GM13977 (cell line): Measurements from ENCODE around the gene CCNT1.
"Not testable (repeated sequence)": the region's sequence is repeated elsewhere in the genome, so short reads cannot be mapped to it uniquely, and the experiment has no call there.

Experiments used
- DNase-seq: peaks from one replicate; pipeline ENCODE4 v3.0.0; 2012; ENCODE audit warnings: low spot score
- CTCF ChIP-seq: IDR thresholded peaks from 2 replicates; pipeline ENCODE4 v1.5.1; 2012; ENCODE audit warnings: mild to moderate bottlenecking, control low read depth; ENCODE audit not compliant: insufficient read depth; ENCODE audit errors: extremely low read depth, missing control alignments
- in situ Hi-C: fragments of 300-500 bp; cut with MboI; formaldehyde crosslinking; loops from one replicate; pipeline ENCODE4 v1.12.0; 2022; ENCODE audit warnings: low sequenced_read_pairs, low pct_unique_long_range_greater_than_20kb, mixed read lengths, inconsistent platforms; ENCODE audit not compliant: unreplicated experiment

The CCNT1 gene

GRCh38 chr12:48680861-48681260 lies 35.6 kb downstream of the CCNT1 start:
- in situ Hi-C loops, result no loop called here
- DNase-seq, result no peak
- TF ChIP-seq CTCF, result no peak

- in situ Hi-C loops, result no loop called here
- DNase-seq, result no peak
- TF ChIP-seq CTCF, result no peak
Observed at GRCh38 chr12:48678551-48679185, 37.8 kb downstream of the CCNT1 start.

GRCh38 chr12:48671231-48671856 lies 45.2 kb downstream of the CCNT1 start:
- in situ Hi-C loops, result no loop called here
- no peak for TF ChIP-seq CTCF
- no peak for DNase-seq

GRCh38 chr12:48668996-48669395 lies 47.5 kb downstream of the CCNT1 start:
- no peak for TF ChIP-seq CTCF
- no peak for DNase-seq
- in situ Hi-C loops, result no loop called here

DNA sequence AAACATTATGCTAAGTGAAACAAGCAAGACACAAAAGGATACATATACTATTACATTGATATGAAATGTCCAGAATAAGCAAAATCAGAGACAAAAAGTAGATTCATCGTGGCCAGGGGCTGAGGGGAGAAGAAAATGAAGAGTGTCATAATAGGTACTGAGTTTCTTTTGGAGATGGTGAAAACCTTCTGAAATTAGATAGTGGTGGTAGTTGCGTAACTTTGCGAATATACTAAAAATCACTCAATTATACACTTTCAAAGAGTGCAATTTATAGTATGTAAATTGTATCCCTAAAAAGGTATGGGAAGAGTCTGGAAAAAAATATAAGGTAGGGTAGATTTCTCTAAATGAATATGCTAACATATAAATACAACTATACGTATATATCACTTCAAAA lies 56.6 kb downstream of the CCNT1 start:
- in situ Hi-C loops, result no loop called here
- TF ChIP-seq CTCF, result no peak
- no peak for DNase-seq

GRCh38 chr12:48651681-48652080 lies 64.8 kb downstream of the CCNT1 start:
- no peak for DNase-seq
- TF ChIP-seq CTCF, result no peak
- in situ Hi-C loops, result no loop called here

DNA sequence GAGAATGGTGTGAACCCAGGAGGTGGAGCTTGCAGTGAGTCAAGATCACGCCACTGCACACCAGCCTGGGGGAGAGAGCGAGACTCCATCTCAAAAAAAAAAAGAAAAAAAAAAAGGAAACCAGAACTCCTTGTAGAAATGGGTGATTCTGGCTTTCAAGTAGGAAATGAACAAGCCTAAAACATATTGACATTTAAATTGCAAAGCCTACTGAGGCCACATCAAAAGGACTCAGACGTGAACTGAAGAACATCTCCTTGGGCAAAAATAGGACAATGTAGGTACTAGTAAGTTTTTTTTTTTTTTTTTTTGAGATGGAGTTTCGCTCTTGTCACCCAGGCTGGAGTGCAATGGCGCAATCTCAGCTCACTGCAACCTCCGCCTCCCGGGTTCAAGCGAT lies 71.2 kb downstream of the CCNT1 start:
- in situ Hi-C loops, DNase-seq: not testable (repeated sequence)
